Upper lobe of left lung (tissue), 6 donors: ENCODE data around the gene GPR15LG. TPM values are rescaled to one million over a fixed set of nuclear protein-coding genes. Genes with fewer than 3 reads are reported as not detected.

Experiments
- ATAC-seq, 2 donors: fragments of 200-7000 bp; cut with Tn5 transposase; one replicate each; pipeline ENCODE4 v1.9.1; 2022; ENCODE audit warnings: mild to moderate bottlenecking in 2 of 2, moderate library complexity in 2 of 2; ENCODE audit not compliant: low FRiP score in 2 of 2
- DNase-seq, 2 donors: peaks; one replicate each; pipeline ENCODE4 v3.0.0-alpha.2; 2019 to 2020
- H3K27ac ChIP-seq, 4 donors: fragments of 200-600 bp; sonication (generic); one replicate each; pipeline ENCODE4 v1.5.1; 2016 to 2019
- H3K27me3 ChIP-seq, 4 donors: fragments of 200-600 bp; sonication (generic); one replicate each; pipeline ENCODE4 v1.5.1; 2017 to 2019
- H3K36me3 ChIP-seq, 4 donors: fragments of 200-600 bp; sonication (generic); one replicate each; pipeline ENCODE4 v1.5.1; 2016 to 2019
- H3K4me1 ChIP-seq, 4 donors: fragments of 200-600 bp; sonication (generic); one replicate each; pipeline ENCODE4 v1.5.1; 2018 to 2019
- H3K4me3 ChIP-seq, 4 donors: fragments of 200-600 bp; sonication (generic); one replicate each; pipeline ENCODE4 v1.5.1; 2017 to 2019; ENCODE audit warnings: mild to moderate bottlenecking in 2 of 4, moderate library complexity in 1 of 4
- H3K9me3 ChIP-seq, 4 donors: fragments of 200-600 bp; sonication (generic); one replicate each; pipeline ENCODE4 v1.5.1; 2018 to 2019
- CTCF ChIP-seq, 6 experiments: fragments of 450-650 bp in 4 of 6; fragments of 200-600 bp in 2 of 6; sonication (generic) in 2 of 6; IDR thresholded peaks; one replicate each; pipeline ENCODE4 v1.5.1; 2016 to 2019; ENCODE audit warnings: antibody characterized with exemption in 6 of 6
- EP300 ChIP-seq, 4 donors: sonication (generic); formaldehyde crosslinking; IDR thresholded peaks; one replicate each; pipeline ENCODE4 v1.5.1; 2017; ENCODE audit warnings: antibody characterized with exemption in 4 of 4, control low read depth in 2 of 4
- POLR2A ChIP-seq, 4 donors: fragments of 450-650 bp; IDR thresholded peaks; one replicate each; pipeline ENCODE4 v1.5.1; 2016 to 2017; ENCODE audit warnings: antibody characterized with exemption in 4 of 4, mild to moderate bottlenecking in 2 of 4
- POLR2AphosphoS5 ChIP-seq, 2 donors: sonication (generic); formaldehyde crosslinking; IDR thresholded peaks; one replicate each; pipeline ENCODE4 v1.5.1; 2017; ENCODE audit warnings: antibody characterized with exemption in 2 of 2
- WGBS, 2 donors: methylation state at CpG; one replicate each; pipeline ENCODE4 v1.1.5; 2017 to 2018; 5-methylcytosine and 5-hydroxymethylcytosine counted together
- total RNA-seq, 6 donors: library from RNA; depleted of rRNA in 4 of 6; stranded (reverse); fragments of >200 nt in 4 of 6; gene quantifications; one replicate each; pipeline versions ENCODE4 v1.1.0 to v1.2.1, GENCODE V29; 2016 to 2021
- donor health status: DM: no; HTN: no; CAD: no; lungs with moderate emphysema.
- donor health status: DM: no; HTN: yes; CAD: no; lungs with severe emphysema.

GPR15LG gene
- total RNA-seq, 6 donors from 2014 or later = 0.37 TPM; not detected in 5

- no peak for ATAC-seq
- no peak for DNase-seq
- no peak for TF ChIP-seq EP300 (IDR thresholded peaks at IDR 0.05)
- TF ChIP-seq POLR2AphosphoS5 (IDR thresholded peaks at IDR 0.05) = no peak
- TF ChIP-seq POLR2A (IDR thresholded peaks at IDR 0.05) = no peak
- TF ChIP-seq CTCF (IDR thresholded peaks at IDR 0.05) = no peak
- no peak overlapping the region for H3K4me3 ChIP-seq
- H3K27me3 ChIP-seq = peaks cover 0 to under 1% (median 0%) of the 10 kb centered on the region in 4 donors
- WGBS, 2 donors = 68 to 75% methylated on average over 6 of the region's 6 CpGs
- no peaks in the 10 kb centered on the region for H3K36me3 ChIP-seq
- no peak overlapping the region for H3K27ac ChIP-seq
- no peaks in the 10 kb centered on the region for H3K4me1 ChIP-seq
- no peaks in the 10 kb centered on the region for H3K9me3 ChIP-seq
Measured at GRCh38 chr10:84201244-84201606, 27.6 kb downstream of the GPR15LG start.

GRCh38 chr10:84201682-84202081, 28.1 kb downstream of the GPR15LG start:
- 86 to 90% methylated on average over 6 to 11 of the region's 11 CpGs for WGBS, 2 donors
- no peaks in the 10 kb centered on the region for H3K27me3 ChIP-seq
- TF ChIP-seq EP300 (IDR thresholded peaks at IDR 0.05) (no peak), CTCF (IDR thresholded peaks at IDR 0.05) (no peak), POLR2A (IDR thresholded peaks at IDR 0.05) (no peak), POLR2AphosphoS5 (IDR thresholded peaks at IDR 0.05) (no peak)
- H3K4me1 ChIP-seq = no peaks in the 10 kb centered on the region
- DNase-seq (no peak), ATAC-seq (no peak)
- H3K4me3 ChIP-seq = no peak overlapping the region
- no peaks in the 10 kb centered on the region for H3K9me3 ChIP-seq
- no peak overlapping the region for H3K27ac ChIP-seq
- H3K36me3 ChIP-seq = no peaks in the 10 kb centered on the region

GRCh38 chr10:84202349-84202748, 28.7 kb downstream of the GPR15LG start:
- TF ChIP-seq POLR2AphosphoS5 (IDR thresholded peaks at IDR 0.05) = no peak
- no peak for TF ChIP-seq POLR2A (IDR thresholded peaks at IDR 0.05)
- TF ChIP-seq EP300 (IDR thresholded peaks at IDR 0.05) = no peak
- TF ChIP-seq CTCF (IDR thresholded peaks at IDR 0.05) = no peak
- ATAC-seq (no peak), DNase-seq (no peak)
- no peak overlapping the region for H3K4me3 ChIP-seq
- no peak overlapping the region for H3K27ac ChIP-seq
- no peaks in the 10 kb centered on the region for H3K27me3 ChIP-seq
- no peaks in the 10 kb centered on the region for H3K4me1 ChIP-seq
- no peaks in the 10 kb centered on the region for H3K9me3 ChIP-seq
- WGBS, 2 donors = 86 to 100% methylated on average over 1 to 5 of the region's 5 CpGs
- no peaks in the 10 kb centered on the region for H3K36me3 ChIP-seq

- DNase-seq = no peak
- no peaks in the 10 kb centered on the region for H3K9me3 ChIP-seq
- H3K4me1 ChIP-seq = no peaks in the 10 kb centered on the region
- H3K27ac ChIP-seq = no peak overlapping the region
- no peaks in the 10 kb centered on the region for H3K27me3 ChIP-seq
- WGBS, 2 donors = 80 to 83% methylated on average over 1 to 4 of the region's 4 CpGs
- TF ChIP-seq EP300 (IDR thresholded peaks at IDR 0.05) (no peak), POLR2A (IDR thresholded peaks at IDR 0.05) (no peak), CTCF (IDR thresholded peaks at IDR 0.05) (no peak), POLR2AphosphoS5 (IDR thresholded peaks at IDR 0.05) (no peak)
- no peak overlapping the region for H3K4me3 ChIP-seq
- no peaks in the 10 kb centered on the region for H3K36me3 ChIP-seq
- ATAC-seq = no peak
Measured at GRCh38 chr10:84204122-84204521, 30.5 kb downstream of the GPR15LG start.

DNA sequence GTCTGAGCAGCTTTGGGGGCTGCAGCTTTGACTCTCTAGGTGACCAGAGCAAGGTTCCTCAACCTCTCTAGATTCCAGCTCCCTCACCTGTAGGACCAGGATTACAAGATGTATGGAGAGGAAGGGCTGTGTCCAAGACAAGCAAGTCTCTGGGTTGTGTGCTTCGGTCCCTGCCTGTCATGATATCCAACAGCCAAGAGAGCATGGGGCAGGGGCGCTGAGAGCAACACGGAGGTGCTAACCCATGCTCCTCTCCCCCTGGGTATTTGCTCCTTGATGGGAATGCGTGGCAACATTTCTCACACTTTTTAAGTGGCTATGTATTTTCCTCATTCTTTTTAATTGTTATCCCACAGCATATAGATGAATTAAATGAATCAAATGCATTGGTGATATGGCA, 31.0 kb downstream of the GPR15LG start:
- ATAC-seq = no peak
- no peak overlapping the region for H3K4me3 ChIP-seq
- 86 to 89% methylated on average over 4 of the region's 4 CpGs for WGBS, 2 donors
- H3K36me3 ChIP-seq = no peaks in the 10 kb centered on the region
- no peaks in the 10 kb centered on the region for H3K4me1 ChIP-seq
- no peak for DNase-seq
- TF ChIP-seq POLR2AphosphoS5 (IDR thresholded peaks at IDR 0.05) (no peak), CTCF (IDR thresholded peaks at IDR 0.05) (no peak), POLR2A (IDR thresholded peaks at IDR 0.05) (no peak), EP300 (IDR thresholded peaks at IDR 0.05) (no peak)
- no peaks in the 10 kb centered on the region for H3K9me3 ChIP-seq
- H3K27me3 ChIP-seq = no peaks in the 10 kb centered on the region
- no peak overlapping the region for H3K27ac ChIP-seq
